Mesothelial cell of epicardium (in vitro differentiated cells): ENCODE data around the gene DUSP22. TPM values are rescaled to one million over a fixed set of nuclear protein-coding genes. Genes with fewer than 3 reads are reported as not detected.

ENCODE experiments used
- DNase-seq, 2 experiments: peaks; one replicate each; pipeline ENCODE4 v3.0.0; 2021; ENCODE audit warnings: low spot score in 2 of 2; ENCODE audit not compliant: unreplicated experiment in 2 of 2
- H3K27ac Mint-ChIP-seq: 2 replicates; pipeline ENCODE4 v1.8.0; 2021; ENCODE audit warnings: mixed read lengths
- H3K27me3 Mint-ChIP-seq: 2 replicates; pipeline ENCODE4 v1.8.0; 2021; ENCODE audit warnings: low read depth, mixed read lengths
- H3K36me3 Mint-ChIP-seq: 2 replicates; pipeline ENCODE4 v1.8.0; 2021; ENCODE audit warnings: mixed read lengths
- H3K4me1 Mint-ChIP-seq: 2 replicates; pipeline ENCODE4 v1.8.0; 2021; ENCODE audit warnings: mixed read lengths
- H3K4me3 Mint-ChIP-seq: 2 replicates; pipeline ENCODE4 v1.8.0; 2021; ENCODE audit warnings: mild to moderate bottlenecking, moderate library complexity, mixed read lengths
- H3K9me3 Mint-ChIP-seq: 2 replicates; pipeline ENCODE4 v1.8.0; 2021; ENCODE audit warnings: mixed read lengths
- CTCF ChIP-seq: fragments of 200-600 bp; sonication (generic); IDR thresholded peaks from one replicate; pipeline ENCODE4 v1.5.0; 2021; ENCODE audit warnings: antibody characterized with exemption; ENCODE audit not compliant: unreplicated experiment
- total RNA-seq: library from RNA; stranded (reverse); gene quantifications from 3 replicates; pipeline ENCODE4 v1.2.1, GENCODE V29; 2021

DUSP22 gene
- total RNA-seq, 1 donor from 2014 or later, result 32.0 TPM

GRCh38 chr6:306641-307061, 14.4 kb downstream of the DUSP22 start:
- Mint-ChIP-seq H3K4me3 (no peak overlapping the region), H3K36me3 (peaks cover 6% of the 10 kb centered on the region), H3K27ac (no peak overlapping the region), H3K9me3 (peaks cover 27% of the 10 kb centered on the region), H3K27me3 (no peaks in the 10 kb centered on the region), H3K4me1 (no peaks in the 10 kb centered on the region)
- DNase-seq, result no peak
- TF ChIP-seq CTCF, result no peak

- Mint-ChIP-seq H3K27me3 (no peaks in the 10 kb centered on the region), H3K36me3 (peaks cover 6% of the 10 kb centered on the region), H3K4me3 (no peak overlapping the region), H3K9me3 (peaks cover 27% of the 10 kb centered on the region), H3K27ac (no peak overlapping the region), H3K4me1 (no peaks in the 10 kb centered on the region)
- TF ChIP-seq CTCF, result no peak
- no peak for DNase-seq
Observed at GRCh38 chr6:307065-307814, 15.0 kb downstream of the DUSP22 start.

DNA sequence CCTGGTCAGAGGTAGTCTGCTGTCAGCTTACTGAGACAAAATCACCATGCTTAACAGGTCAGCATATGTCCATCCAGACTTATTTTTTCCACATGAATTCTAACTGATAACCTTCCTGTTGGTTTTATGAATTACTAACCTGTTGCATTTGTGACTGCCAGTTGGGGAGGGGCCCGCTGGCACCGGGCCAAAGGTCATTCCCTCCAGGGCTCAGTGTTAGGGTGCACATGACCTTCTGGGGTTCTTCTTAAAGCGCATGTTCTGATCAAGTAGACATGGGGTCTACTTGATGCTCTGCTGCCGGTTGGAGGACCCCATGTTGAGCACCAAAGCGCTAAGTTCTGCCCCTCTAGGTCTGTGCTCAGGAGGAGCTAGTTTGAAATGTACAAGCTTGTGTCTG, 15.6 kb downstream of the DUSP22 start:
- no peak for DNase-seq
- TF ChIP-seq CTCF, result no peak
- Mint-ChIP-seq H3K9me3 (peaks cover 27% of the 10 kb centered on the region), H3K27me3 (no peaks in the 10 kb centered on the region), H3K27ac (no peak overlapping the region), H3K4me1 (no peaks in the 10 kb centered on the region), H3K36me3 (peaks cover 6% of the 10 kb centered on the region), H3K4me3 (no peak overlapping the region)

- peaks cover 6% of the 10 kb centered on the region for H3K36me3 Mint-ChIP-seq
- no peaks in the 10 kb centered on the region for H3K27me3 Mint-ChIP-seq
- no peak for DNase-seq
- no peak for TF ChIP-seq CTCF
- H3K9me3 Mint-ChIP-seq, result peaks cover 27% of the 10 kb centered on the region
- H3K4me1 Mint-ChIP-seq, result no peaks in the 10 kb centered on the region
- H3K4me3 Mint-ChIP-seq, result no peak overlapping the region
- H3K27ac Mint-ChIP-seq, result no peak overlapping the region
Observed at GRCh38 chr6:308307-308706, 16.0 kb downstream of the DUSP22 start.

DNA sequence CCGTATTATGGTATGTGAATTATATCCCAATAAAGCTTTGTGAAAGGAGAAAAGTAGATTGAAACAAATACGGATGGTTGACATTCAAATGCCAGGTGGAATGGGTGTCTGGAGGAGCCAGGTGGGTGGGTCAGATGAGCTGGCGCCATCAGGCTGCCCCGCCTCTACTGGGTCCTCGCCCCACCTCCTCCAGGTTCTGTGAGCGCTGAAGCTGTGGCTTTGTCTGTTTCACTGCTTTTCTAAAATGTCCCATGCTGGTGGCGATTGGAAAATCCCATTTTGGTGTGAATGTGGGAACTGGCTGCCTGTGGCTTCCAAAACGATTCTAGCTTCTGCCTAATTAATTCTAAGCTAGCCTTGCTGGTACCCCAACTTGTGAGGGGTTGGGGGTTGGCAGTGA, 16.5 kb downstream of the DUSP22 start:
- no peak overlapping the region for H3K27ac Mint-ChIP-seq
- peaks cover 27% of the 10 kb centered on the region for H3K9me3 Mint-ChIP-seq
- H3K4me3 Mint-ChIP-seq, result no peak overlapping the region
- H3K36me3 Mint-ChIP-seq, result peaks cover 6% of the 10 kb centered on the region
- no peaks in the 10 kb centered on the region for H3K4me1 Mint-ChIP-seq
- no peaks in the 10 kb centered on the region for H3K27me3 Mint-ChIP-seq
- DNase-seq, result no peak
- no peak for TF ChIP-seq CTCF

GRCh38 chr6:309947-310346, 17.7 kb downstream of the DUSP22 start:
- Mint-ChIP-seq H3K4me1 (no peaks in the 10 kb centered on the region), H3K9me3 (peaks cover 27% of the 10 kb centered on the region), H3K27ac (no peak overlapping the region), H3K36me3 (peaks cover under 1% of the 10 kb centered on the region), H3K27me3 (no peaks in the 10 kb centered on the region), H3K4me3 (no peak overlapping the region)
- no peak for TF ChIP-seq CTCF
- DNase-seq, result no peak
